ENCODE data around the gene USP49.
A peak's percentile ranks its signal among the peaks of the same experiment; 100 is the strongest.

The USP49 gene

GRCh38 chr6:41929924-41930323 lies 34.7 kb upstream of the USP49 start:
- DNase-seq (ENCODE audit: low spot score), result no peak

- no peak for DNase-seq (ENCODE audit: low spot score)
These were observed 32.1 kb upstream of the USP49 start for GRCh38 chr6:41927253-41927652.

GRCh38 chr6:41922154-41922553 lies 27.0 kb upstream of the USP49 start:
- no peak for DNase-seq (ENCODE audit: low spot score)

- DNase-seq (ENCODE audit: low spot score), result peak; percentile 15
These were observed 26.5 kb upstream of the USP49 start for GRCh38 chr6:41921712-41921998.

GRCh38 chr6:41920921-41921711 lies 25.9 kb upstream of the USP49 start, which contains the start of the genes BYSL and MED20:
Gene BYSL (plus strand): TSS chr6:41921499. CDS start chr6:41921563, 64 bp downstream.
Gene MED20 (minus strand): TSS chr6:41921139. CDS start chr6:41921018, 121 bp downstream.
- DNase-seq (ENCODE audit: low spot score), result peak; percentile 94

GRCh38 chr6:41917528-41917927 lies 22.4 kb upstream of the USP49 start:
- DNase-seq (ENCODE audit: low spot score), result peak; percentile 91

GRCh38 chr6:41914869-41915530 lies 19.8 kb upstream of the USP49 start:
- no peak for DNase-seq (ENCODE audit: low spot score)

- DNase-seq (ENCODE audit: low spot score), result no peak
These were observed 19.2 kb upstream of the USP49 start for GRCh38 chr6:41914343-41914742.

GRCh38 chr6:41909727-41910126 lies 14.6 kb upstream of the USP49 start:
- DNase-seq (ENCODE audit: low spot score), result no peak

GRCh38 chr6:41901882-41902519 lies 6.8 kb upstream of the USP49 start:
- no peak for DNase-seq (ENCODE audit: low spot score)

GRCh38 chr6:41900861-41901260 lies 5.7 kb upstream of the USP49 start:
- DNase-seq (ENCODE audit: low spot score), result no peak

GRCh38 chr6:41896281-41896680 lies 1.1 kb upstream of the USP49 start:
- no peak for DNase-seq (ENCODE audit: low spot score)

GRCh38 chr6:41894366-41895299 lies 542 bp downstream of the USP49 start:
- DNase-seq (ENCODE audit: low spot score), result no peak

GRCh38 chr6:41892921-41893564 lies 2.1 kb downstream of the USP49 start:
- DNase-seq (ENCODE audit: low spot score), result no peak

GRCh38 chr6:41887331-41887751 lies 7.8 kb downstream of the USP49 start:
- peak; percentile 35 for DNase-seq (ENCODE audit: low spot score)

GRCh38 chr6:41885930-41886329 lies 9.2 kb downstream of the USP49 start:
- no peak for DNase-seq (ENCODE audit: low spot score)

- DNase-seq (ENCODE audit: low spot score), result no peak
These were observed 10.2 kb downstream of the USP49 start for GRCh38 chr6:41884957-41885356.

- DNase-seq (ENCODE audit: low spot score), result no peak
These were observed 13.7 kb downstream of the USP49 start for GRCh38 chr6:41881506-41881905.

GRCh38 chr6:41878961-41879405 lies 16.2 kb downstream of the USP49 start:
- peak; percentile 51 for DNase-seq (ENCODE audit: low spot score)

GRCh38 chr6:41878246-41878645 lies 16.9 kb downstream of the USP49 start:
- peak; percentile 49 for DNase-seq (ENCODE audit: low spot score)

GRCh38 chr6:41877051-41877680 lies 18.0 kb downstream of the USP49 start:
- DNase-seq (ENCODE audit: low spot score), result no peak

Measured in AG08395 (cell line).